HG02973 (cell line): Measurements from ENCODE around the gene PSMC6.

ENCODE experiments used
- ATAC-seq: cut with Tn5 transposase; IDR thresholded peaks from one replicate; pipeline ENCODE4 v1.9.1; 2021; ENCODE audit warnings: moderate library complexity; ENCODE audit not compliant: unreplicated experiment

PSMC6 gene

GRCh38 chr14:52706724-52707706, at the start of gene PSMC6:
TSS of gene PSMC6 (plus strand) at chr14:52707200. CDS start at chr14:52707220, 20 bp downstream.
- peak; percentile 95 for ATAC-seq

GRCh38 chr14:52660325-52660724, 46.7 kb upstream of the PSMC6 start:
- ATAC-seq = no peak

- no peak for ATAC-seq
Measured at GRCh38 chr14:52660832-52661231, 46.2 kb upstream of the PSMC6 start.

- no peak for ATAC-seq
Measured at GRCh38 chr14:52661314-52661713, 45.7 kb upstream of the PSMC6 start.

DNA sequence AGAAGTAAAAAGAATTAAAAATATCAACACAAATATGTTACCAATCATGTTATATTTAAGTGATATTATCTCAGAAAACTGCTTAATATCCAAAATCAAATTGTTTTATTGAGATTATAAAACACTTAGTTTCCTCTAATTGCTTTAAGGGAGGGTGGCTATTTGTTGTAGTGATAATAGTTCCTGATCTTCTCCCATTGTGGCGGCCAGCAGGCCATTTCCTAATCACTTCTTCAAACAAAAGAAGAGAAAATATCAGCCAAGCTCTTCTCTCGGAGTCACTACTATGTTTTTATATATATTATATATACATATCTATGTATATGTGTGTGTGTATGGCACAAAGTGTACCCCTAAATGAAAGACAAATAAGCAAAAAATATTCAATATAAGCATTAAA, 43.1 kb upstream of the PSMC6 start:
- ATAC-seq = no peak

DNA sequence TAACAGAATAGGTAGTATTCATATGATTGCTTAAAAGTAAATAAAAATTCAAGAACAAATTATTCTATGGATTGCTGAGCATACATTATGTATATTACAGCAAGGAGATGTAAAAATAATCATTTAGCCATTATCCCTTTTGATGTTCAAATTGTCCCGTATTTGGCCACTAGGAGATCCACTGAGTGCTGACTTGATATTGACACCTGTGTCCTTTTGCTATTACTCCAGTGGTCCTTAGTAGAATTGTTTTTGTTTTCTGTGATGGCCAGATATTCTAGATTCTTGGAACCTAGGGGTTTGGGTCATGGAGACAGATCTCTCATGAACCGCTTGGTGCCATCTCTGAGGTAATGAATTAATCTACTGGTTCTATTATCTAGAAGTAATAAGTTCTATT, 28.4 kb upstream of the PSMC6 start:
- ATAC-seq = no peak

DNA sequence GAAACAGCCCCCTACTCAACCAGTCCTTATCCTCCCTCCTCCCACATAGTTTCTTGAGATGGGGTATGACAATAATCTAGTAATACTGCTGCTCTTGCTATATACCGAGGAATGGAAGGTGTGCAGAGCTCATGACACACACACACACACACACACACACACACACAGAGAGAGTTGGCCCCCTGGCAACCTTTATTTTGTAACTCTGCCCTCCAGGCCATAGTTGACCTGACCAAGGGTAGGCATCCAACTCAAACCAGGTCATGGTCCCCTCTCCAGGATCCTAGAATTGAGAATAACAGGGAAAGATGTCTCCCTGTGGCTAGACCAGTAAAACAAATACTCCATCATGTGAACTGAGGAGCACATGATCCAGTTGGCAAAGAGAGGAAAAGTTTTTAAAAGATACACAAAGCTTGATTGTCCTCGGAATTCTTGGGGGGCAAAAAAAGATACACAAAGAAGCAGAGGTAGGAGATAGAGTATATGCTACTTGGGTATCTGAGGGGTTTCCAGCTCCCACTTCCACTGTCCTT, 22.9 kb upstream of the PSMC6 start:
- no peak for ATAC-seq

DNA sequence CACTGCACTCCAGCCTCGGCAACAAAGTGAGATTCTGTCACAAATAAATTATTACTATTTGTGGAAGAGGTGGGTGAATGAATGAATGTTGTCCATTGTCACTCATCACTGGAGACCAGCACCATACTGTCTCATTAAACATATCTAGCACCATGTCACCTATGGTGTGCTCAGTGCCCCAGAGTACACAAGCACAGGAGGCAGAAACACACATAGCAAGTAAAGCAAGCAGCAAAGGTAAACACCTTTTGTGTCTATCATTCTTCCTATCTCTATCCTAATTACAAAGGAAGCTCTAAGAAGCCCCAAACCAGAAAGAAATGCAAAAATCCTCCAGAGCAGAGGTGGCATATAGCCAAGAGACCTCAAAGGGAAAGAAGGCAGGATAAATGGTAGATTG, 20.8 kb upstream of the PSMC6 start:
- no peak for ATAC-seq

DNA sequence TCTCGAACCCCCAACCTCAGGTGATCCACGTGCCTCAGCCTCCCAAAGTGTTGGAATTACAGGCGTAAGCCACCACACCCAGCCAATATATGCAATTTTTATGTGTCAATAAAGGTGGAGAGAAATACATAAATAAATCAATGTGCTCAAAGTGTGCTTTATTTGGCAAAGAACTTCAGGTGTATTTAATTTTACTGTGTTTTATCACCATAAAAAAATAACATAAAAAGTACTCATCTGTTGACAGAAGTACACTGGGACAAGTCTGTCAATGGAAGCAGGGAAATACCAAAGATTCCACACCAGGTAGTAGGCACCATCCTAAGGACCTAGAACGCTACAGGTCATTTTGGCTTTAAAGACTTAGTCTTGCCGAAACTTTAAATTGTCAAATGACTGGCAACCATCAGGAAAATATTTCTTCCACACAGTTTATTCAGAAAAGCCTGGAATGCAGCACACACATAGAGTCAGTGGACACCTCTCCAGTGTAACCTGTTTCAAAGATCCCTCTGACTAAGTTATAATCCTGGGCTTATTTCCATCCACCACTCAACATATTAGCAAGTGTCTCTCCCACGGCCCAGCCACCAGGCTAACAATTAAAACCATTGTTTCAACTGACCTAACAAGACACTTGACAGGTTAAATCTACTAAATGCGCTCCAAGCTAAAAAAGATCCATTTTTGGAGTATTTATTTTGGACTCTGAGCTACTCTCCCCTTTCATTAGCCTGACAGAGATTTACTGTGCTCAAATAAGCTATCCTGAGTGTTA, 15.8 kb upstream of the PSMC6 start:
- ATAC-seq = no peak

DNA sequence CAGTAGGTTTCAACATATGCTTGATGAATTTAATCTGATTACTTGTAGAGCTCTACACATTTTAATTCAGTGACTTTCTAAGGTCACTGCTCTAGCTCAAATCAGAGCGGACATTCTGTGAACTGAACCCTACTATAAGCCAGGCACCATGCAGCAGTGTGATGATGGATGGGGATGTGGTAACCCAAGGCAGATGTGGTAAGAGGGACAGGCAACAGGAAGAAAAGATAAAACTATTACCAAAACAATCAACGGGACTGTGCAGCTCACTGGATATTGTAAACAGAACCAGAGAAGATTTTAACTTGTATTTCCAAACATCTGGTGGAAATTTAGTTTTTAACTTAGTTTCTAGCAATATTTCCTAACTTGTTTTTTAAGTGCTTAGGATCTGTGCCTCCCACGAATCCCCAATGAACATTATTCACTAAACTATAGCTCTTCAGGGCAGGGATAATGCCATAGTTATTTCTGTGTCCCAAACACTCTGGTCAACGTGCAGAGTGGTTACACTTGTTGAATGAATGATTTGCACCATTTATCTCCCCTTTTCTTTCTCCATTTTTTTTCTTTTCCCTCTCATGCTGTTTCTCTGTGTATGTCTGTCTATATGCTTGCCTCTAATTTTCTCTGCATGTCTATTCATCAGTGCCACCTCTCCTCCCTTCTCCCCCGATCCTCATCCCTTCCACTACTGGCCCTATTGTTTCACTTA, 14.6 kb upstream of the PSMC6 start:
- no peak for ATAC-seq

DNA sequence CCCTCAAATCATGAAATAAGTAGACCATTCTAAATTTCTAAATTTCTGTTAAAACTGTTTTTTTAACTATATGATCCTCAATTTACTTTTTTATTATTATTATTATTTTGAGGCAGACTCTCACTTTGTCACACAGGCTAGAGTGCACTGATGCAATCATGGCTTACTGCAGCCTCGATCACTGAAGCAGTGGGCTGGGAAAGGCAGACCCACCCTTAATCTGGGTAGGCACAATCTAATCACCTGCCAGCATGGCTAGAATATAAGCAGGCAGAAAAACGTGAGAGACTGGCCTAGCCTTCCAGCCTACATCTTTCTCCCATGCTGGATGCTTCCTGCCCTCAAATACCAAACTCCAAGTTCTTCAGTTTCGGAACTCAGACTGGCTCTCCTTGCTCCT, 14.0 kb upstream of the PSMC6 start:
- no peak for ATAC-seq

DNA sequence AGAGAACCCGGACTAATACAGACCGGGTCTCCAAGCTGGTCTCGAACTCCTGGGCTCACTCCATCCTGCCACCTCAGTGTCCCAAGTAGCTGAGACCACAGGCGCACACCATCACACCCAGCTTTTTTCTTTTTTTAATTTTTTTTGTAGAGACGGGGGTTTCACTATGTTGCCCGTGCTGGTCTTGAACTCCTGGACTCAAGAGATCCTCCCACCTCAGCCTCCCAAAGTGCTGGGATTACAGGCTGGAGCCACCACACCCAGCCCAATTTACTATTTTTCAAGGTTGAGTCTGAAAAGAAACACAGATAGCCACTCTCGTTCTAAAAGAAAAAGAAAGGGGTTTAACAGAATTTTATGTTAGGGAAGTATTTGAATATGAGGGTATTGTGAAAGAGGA, 13.5 kb upstream of the PSMC6 start:
- no peak for ATAC-seq

- ATAC-seq = peak; percentile 45
Measured at GRCh38 chr14:52694761-52695480, 12.1 kb upstream of the PSMC6 start.

- ATAC-seq = peak; percentile 61
Measured at GRCh38 chr14:52695481-52696091, 11.4 kb upstream of the PSMC6 start, which contains the start of gene ERO1A. TSS of gene ERO1A (minus strand) at chr14:52695558. CDS start at chr14:52695481, 77 bp downstream.

DNA sequence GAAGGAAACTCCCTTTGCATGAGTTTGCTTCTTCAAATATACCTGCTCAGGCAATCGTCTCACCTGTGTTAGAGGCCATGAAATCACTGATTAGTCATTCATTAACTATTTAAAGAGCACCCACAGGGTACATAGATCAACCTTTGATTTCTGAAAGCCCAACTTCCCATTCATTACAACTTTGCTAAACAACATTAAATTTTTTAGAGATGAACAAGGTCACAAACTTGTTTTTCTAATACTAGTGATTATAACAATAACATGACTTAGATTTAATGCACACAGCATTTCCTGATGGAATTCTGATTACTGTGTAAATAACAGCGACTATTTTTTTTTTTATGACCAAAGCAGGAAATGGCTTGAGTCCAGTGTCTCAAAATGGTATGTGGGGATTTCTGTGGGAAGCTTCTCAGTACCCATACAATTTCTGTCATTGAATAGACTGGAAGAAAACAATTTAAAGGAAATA, 6.3 kb upstream of the PSMC6 start:
- no peak for ATAC-seq

- no peak for ATAC-seq
Measured at GRCh38 chr14:52701223-52701622, 5.8 kb upstream of the PSMC6 start.

- no peak for ATAC-seq
Measured at GRCh38 chr14:52703225-52703624, 3.8 kb upstream of the PSMC6 start.

DNA sequence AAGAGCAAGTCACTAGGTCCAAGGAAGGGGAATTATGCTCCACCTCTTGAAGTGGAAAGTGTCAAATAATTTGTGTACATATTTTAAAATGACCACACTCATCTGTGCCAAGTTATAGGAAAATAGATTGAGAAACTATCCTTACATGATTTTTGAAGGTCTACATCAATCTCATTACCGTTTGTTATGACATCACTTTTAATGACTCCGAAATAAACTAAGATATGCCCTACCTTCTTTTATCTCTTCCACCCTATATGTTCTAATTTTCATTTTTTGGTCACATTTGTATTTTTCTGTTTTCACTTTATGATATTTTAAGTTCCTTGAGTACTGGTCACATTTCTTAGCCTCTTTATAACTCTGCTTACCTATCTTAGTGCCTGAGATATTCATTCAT, 3.3 kb upstream of the PSMC6 start:
- no peak for ATAC-seq

DNA sequence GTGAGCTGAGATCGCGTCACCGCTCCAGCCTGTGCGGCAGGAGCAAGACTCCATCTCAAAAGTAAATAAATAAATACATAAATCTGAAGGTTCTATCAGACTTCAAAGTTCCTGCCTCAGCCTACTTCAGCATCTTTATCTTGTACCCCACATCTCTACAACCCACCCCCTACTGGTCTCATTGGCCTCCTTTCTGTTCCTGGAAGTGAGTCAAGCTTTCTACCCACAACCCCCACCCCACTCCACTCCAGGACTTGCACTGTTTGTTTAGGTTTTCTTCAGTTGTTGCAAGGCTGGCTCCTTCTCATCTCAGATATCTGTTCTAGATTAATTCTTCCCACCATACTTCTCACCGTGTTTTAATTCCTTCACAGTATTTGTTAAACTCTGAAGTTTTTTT, 714 bp upstream of the PSMC6 start:
- ATAC-seq = no peak

DNA sequence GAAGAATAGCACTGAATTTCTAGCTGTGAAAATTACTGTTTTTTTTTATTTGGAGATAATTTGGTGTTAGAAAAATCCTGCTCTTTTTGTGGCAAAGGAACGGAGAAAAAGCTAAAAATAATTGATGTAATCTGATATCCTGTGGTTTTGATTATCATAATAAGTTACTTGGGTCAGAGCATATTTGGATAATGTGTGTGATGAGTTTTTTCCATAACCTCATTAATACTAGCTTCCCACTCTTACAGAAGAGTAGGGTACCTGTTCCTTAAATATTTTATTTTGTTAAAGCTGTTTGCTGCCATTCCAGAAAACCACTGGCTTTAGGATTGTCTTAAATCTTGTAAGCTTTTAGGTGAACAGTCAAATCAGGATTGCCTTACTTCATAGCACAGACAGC, 4.7 kb downstream of the PSMC6 start:
- no peak for ATAC-seq
